Upper lobe of right lung (tissue), 1 donor: Measurements from ENCODE around the gene PLA2G3. TPM values are rescaled to one million over a fixed set of nuclear protein-coding genes. Genes with fewer than 3 reads are reported as not detected.
A peak's percentile ranks its signal among the peaks of the same experiment; 100 is the strongest.

Experiments used
- ATAC-seq: fragments of 200-7000 bp; cut with Tn5 transposase; one replicate; pipeline ENCODE4 v1.9.1; 2020; ENCODE audit warnings: mild to moderate bottlenecking, moderate library complexity
- DNase-seq: peaks from one replicate; pipeline ENCODE4 v3.0.0-alpha.2; 2020
- H3K27ac ChIP-seq: fragments of 200-600 bp; one replicate; pipeline ENCODE4 v1.8.0; 2022
- H3K27me3 ChIP-seq: fragments of 200-600 bp; one replicate; pipeline ENCODE4 v1.8.0; 2022; ENCODE audit warnings: mild to moderate bottlenecking
- H3K36me3 ChIP-seq: fragments of 200-600 bp; one replicate; pipeline ENCODE4 v1.8.0; 2022
- H3K4me1 ChIP-seq: fragments of 200-600 bp; one replicate; pipeline ENCODE4 v1.8.0; 2022
- H3K4me3 ChIP-seq: fragments of 200-600 bp; one replicate; pipeline ENCODE4 v1.8.0; 2022; ENCODE audit warnings: mild to moderate bottlenecking
- H3K9me3 ChIP-seq: fragments of 200-600 bp; one replicate; pipeline ENCODE4 v1.8.0; 2022
- intact Hi-C: fragments of 100-400 bp; cut with DNase I; formaldehyde crosslinking; loops from one replicate; pipeline ENCODE4 v1.11.0; 2022
- total RNA-seq: library from RNA; stranded (reverse); fragmentation: NEBNext Ultra II Directional; extraction: Animal tissue kit (Norgen Biotek cat#: 25700); gene quantifications from one replicate; pipeline ENCODE4 v1.2.1, GENCODE V29; 2021
- TF ChIP-seq, protein P1 (sequence below): fragments of 200-600 bp; IDR thresholded peaks from one replicate; pipeline ENCODE4 v1.8.0; 2022; ENCODE audit warnings: antibody characterized with exemption
- donor health status: DM: no; HTN: yes; CAD: no; lungs with severe emphysema.

PLA2G3 gene
- total RNA-seq, 1 donor from 2014 or later: 6.9 TPM

DNA sequence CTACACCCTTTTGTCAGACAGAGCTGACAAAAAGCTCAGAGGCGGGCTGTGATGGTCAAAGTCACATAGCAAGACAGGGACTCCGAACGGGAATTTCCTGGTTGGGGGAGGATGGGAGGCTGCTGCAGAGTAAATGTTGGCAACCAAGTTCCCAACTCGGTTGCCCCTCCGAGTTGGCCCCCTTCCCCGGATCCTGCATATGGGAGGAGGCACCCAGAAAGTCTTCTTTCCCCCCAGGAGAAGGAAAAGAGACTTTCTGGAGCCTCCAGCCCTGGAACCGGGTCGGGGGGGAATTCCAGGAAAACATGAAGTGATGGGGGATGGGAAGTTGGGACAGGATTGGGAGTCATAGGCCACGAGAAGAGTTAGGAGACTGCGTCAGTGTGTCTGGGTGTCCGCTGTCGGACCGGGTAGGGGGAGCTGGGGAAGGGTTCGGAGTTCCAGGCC, 33.6 kb downstream of the PLA2G3 start:
- no peaks in the 10 kb centered on the region for H3K27me3 ChIP-seq
- intact Hi-C loops: no loop called here
- H3K4me3 ChIP-seq: peak overlapping the region; percentile 69
- ATAC-seq (no peak), DNase-seq (no peak)
- H3K36me3 ChIP-seq: peaks cover 17% of the 10 kb centered on the region
- TF ChIP-seq, protein P1, sequence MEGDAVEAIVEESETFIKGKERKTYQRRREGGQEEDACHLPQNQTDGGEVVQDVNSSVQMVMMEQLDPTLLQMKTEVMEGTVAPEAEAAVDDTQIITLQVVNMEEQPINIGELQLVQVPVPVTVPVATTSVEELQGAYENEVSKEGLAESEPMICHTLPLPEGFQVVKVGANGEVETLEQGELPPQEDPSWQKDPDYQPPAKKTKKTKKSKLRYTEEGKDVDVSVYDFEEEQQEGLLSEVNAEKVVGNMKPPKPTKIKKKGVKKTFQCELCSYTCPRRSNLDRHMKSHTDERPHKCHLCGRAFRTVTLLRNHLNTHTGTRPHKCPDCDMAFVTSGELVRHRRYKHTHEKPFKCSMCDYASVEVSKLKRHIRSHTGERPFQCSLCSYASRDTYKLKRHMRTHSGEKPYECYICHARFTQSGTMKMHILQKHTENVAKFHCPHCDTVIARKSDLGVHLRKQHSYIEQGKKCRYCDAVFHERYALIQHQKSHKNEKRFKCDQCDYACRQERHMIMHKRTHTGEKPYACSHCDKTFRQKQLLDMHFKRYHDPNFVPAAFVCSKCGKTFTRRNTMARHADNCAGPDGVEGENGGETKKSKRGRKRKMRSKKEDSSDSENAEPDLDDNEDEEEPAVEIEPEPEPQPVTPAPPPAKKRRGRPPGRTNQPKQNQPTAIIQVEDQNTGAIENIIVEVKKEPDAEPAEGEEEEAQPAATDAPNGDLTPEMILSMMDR: no peak
- peak overlapping the region; percentile 93 for H3K27ac ChIP-seq
- H3K9me3 ChIP-seq: no peaks in the 10 kb centered on the region
- peaks cover 16% of the 10 kb centered on the region for H3K4me1 ChIP-seq

DNA sequence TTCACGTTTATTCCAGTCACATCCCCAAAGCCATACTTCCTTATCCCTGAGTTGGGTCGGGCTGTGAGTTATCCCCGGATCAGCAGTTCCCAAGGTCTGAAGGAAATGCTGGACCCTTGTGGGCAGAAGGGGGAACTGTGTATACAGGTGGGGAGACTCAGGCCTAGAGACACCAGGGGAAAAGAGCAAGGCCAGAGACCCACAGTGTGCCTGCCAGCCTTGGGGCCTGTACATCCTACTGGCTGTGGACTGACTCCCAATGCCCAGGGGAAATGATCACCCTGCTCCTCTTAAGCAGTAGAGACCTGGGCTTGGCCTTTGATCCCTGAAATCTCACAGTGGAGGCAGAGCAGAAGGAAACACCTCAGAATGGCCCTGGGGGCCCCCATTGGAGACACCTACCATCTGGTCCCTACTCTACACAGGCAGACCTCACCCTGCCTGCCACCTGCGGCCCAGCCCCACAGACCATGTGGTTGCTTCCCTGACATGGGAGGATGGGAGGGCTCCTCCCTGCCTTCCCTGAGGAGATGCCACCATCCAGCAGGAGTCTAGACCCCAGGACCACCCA, 34.2 kb downstream of the PLA2G3 start:
- ATAC-seq (no peak), DNase-seq (no peak)
- H3K4me3 ChIP-seq: peak overlapping the region; percentile 69
- peaks cover 16% of the 10 kb centered on the region for H3K4me1 ChIP-seq
- H3K27ac ChIP-seq: peak overlapping the region; percentile 93
- peaks cover 17% of the 10 kb centered on the region for H3K36me3 ChIP-seq
- no peaks in the 10 kb centered on the region for H3K9me3 ChIP-seq
- TF ChIP-seq, protein P1: no peak
- H3K27me3 ChIP-seq: no peaks in the 10 kb centered on the region
- intact Hi-C loops: no loop called here

DNA sequence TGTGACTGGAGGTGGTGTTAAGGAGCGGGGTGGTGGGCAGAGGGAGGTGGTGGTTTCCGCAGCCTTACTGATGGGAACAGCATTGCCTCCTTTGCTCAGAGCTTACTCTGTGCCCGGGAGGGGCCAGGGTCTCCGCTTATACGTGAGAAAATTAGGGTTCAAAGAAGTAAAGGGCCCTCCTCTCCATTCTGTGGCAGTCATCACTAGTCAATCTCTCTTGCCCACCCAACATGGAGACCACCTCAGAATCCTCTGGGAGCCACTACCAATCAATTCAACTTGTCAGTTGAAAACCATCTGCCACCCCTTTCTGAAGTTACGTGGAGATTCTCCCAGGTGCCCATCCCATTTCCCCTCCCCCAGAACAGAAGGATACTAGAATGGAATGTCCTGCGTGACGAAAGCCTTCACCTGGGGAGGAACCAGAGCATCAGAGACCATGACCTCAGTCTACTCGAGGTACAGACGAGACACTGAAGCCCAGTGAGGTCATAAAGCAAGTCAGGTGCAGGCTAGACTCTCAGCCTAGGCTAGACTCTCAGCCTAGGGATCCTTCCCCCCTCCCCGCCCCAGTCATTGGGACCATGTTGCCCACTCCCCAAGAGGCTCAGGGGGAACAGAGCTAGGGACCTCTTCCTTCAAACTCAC, 34.9 kb downstream of the PLA2G3 start:
- Histone ChIP-seq H3K27ac (no peak overlapping the region), H3K27me3 (no peaks in the 10 kb centered on the region), H3K36me3 (peaks cover 17% of the 10 kb centered on the region), H3K4me3 (peak overlapping the region; percentile 69), H3K4me1 (peaks cover 16% of the 10 kb centered on the region), H3K9me3 (no peaks in the 10 kb centered on the region)
- TF ChIP-seq, protein P1: no peak
- intact Hi-C loops: no loop called here
- no peak for ATAC-seq
- no peak for DNase-seq

DNA sequence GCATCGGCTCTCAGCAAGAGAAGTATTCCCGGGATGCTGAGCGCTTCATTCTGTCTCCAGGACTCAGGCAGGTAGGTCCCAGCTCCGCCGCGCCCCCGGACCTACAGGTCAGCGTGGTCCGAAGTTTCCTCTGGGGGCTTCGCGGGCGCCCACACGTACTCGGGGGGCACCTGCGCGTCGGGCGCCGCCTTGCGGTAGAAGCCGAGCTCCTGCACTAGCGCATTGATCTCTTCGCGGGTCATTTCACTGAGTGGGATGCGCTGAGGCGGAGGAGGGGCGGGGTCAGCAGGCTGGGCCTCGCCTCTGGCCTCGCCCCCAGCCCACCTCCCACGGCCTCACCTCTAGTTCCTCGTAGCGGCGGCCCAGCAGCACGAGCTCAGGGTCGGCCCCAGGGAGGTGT, 35.4 kb downstream of the PLA2G3 start:
- TF ChIP-seq, protein P1: no peak
- no peak overlapping the region for H3K27ac ChIP-seq
- no peak for DNase-seq
- peaks cover 16% of the 10 kb centered on the region for H3K4me1 ChIP-seq
- H3K36me3 ChIP-seq: peaks cover 18% of the 10 kb centered on the region
- no peaks in the 10 kb centered on the region for H3K27me3 ChIP-seq
- ATAC-seq: no peak
- no peak overlapping the region for H3K4me3 ChIP-seq
- intact Hi-C loops: no loop called here
- H3K9me3 ChIP-seq: no peaks in the 10 kb centered on the region

DNA sequence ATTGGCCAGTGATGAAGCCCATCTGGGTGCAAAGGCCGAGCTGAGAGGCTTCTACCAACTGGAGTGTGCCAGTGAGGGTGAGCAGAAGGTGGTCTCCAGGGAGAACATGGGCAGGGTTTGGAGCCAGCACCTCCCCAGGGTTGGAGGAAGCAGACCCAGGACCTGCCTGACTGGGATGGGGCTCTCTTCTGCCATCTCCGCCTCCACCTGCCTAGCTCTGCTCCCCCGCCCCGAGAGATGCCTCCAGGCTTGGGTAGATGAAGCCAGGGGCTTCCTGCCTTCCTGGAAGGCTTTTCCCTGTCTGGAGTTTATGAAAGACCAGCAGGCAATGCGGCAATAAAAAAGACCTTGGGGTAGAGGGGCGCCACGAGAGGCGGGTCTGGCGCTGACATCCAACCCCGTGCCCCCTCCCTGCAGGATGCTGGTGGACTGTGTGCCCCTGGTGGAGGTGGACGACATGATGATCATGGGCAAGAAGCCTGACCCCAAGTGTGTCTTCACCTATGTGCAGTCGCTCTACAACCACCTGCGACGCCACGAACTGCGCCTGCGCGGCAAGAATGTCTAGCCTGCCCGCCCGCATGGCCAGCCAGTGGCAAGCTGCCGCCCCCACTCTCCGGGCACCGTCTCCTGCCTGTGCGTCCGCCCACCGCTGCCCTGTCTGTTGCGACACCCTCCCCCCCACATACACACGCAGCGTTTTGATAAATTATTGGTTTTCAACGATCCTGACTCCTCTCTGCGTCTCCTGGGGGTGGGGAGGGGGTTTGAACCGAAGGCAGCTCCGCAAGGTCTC, 36.2 kb downstream of the PLA2G3 start:
- Histone ChIP-seq H3K27ac (no peak overlapping the region), H3K27me3 (no peaks in the 10 kb centered on the region), H3K9me3 (no peaks in the 10 kb centered on the region), H3K4me3 (no peak overlapping the region), H3K36me3 (peaks cover 26% of the 10 kb centered on the region), H3K4me1 (peaks cover 16% of the 10 kb centered on the region)
- DNase-seq: no peak
- intact Hi-C loops: no loop called here
- TF ChIP-seq, protein P1: no peak
- no peak for ATAC-seq
